Rectal smooth muscle tissue (tissue), 1 donor: ENCODE data around the gene LRRC61.
A peak's percentile ranks its signal among the peaks of the same experiment; 100 is the strongest.

Experiments used
- H3K27ac ChIP-seq: one replicate; pipeline ENCODE4 v1.7.0; 2013; ENCODE audit warnings: low read depth, low read length, inconsistent platforms
- H3K27me3 ChIP-seq: one replicate; pipeline ENCODE4 v1.7.0; 2013; ENCODE audit warnings: low read length; ENCODE audit not compliant: control insufficient read depth, insufficient read depth
- H3K36me3 ChIP-seq: one replicate; pipeline ENCODE4 v1.7.0; 2013; ENCODE audit warnings: low read length; ENCODE audit not compliant: control insufficient read depth, insufficient read depth
- H3K4me1 ChIP-seq: one replicate; pipeline ENCODE4 v1.7.0; 2013; ENCODE audit warnings: low read length; ENCODE audit not compliant: control insufficient read depth, insufficient read depth
- H3K4me3 ChIP-seq: one replicate; pipeline ENCODE4 v1.7.0; 2013; ENCODE audit warnings: low read length
- H3K9ac ChIP-seq: one replicate; pipeline ENCODE4 v1.7.0; 2013; ENCODE audit warnings: low read length

LRRC61 gene

GRCh38 chr7:150372271-150373048, 49.3 kb downstream of the LRRC61 start:
- peak overlapping the region; percentile 56 for H3K9ac ChIP-seq

GRCh38 chr7:150373049-150373801, 50.1 kb downstream of the LRRC61 start:
- Histone ChIP-seq H3K36me3 (peaks cover 10% of the 10 kb centered on the region), H3K27me3 (no peaks in the 10 kb centered on the region), H3K9ac (no peak overlapping the region), H3K4me3 (peak overlapping the region; percentile 46), H3K27ac (peak overlapping the region; percentile 37), H3K4me1 (peaks cover 20% of the 10 kb centered on the region)

More at GRCh38 chr7:150372271-150373048, 49.3 kb downstream of the LRRC61 start:
- Histone ChIP-seq H3K36me3 (peaks cover 10% of the 10 kb centered on the region), H3K4me3 (peak overlapping the region; percentile 46), H3K4me1 (peaks cover 16% of the 10 kb centered on the region), H3K27ac (peak overlapping the region; percentile 37), H3K27me3 (no peaks in the 10 kb centered on the region)

- H3K27me3 ChIP-seq: no peaks in the 10 kb centered on the region
- no peak overlapping the region for H3K27ac ChIP-seq
- H3K4me1 ChIP-seq: peaks cover 23% of the 10 kb centered on the region
- H3K36me3 ChIP-seq: peaks cover 10% of the 10 kb centered on the region
- H3K4me3 ChIP-seq: no peak overlapping the region
- H3K9ac ChIP-seq: no peak overlapping the region
These were observed 50.9 kb downstream of the LRRC61 start for GRCh38 chr7:150374026-150374425.

GRCh38 chr7:150374472-150374871, 51.3 kb downstream of the LRRC61 start:
- Histone ChIP-seq H3K9ac (no peak overlapping the region), H3K36me3 (peaks cover 10% of the 10 kb centered on the region), H3K4me3 (no peak overlapping the region), H3K4me1 (peaks cover 20% of the 10 kb centered on the region), H3K27ac (no peak overlapping the region), H3K27me3 (no peaks in the 10 kb centered on the region)

- Histone ChIP-seq H3K27ac (peak overlapping the region; percentile 22), H3K9ac (no peak overlapping the region), H3K4me3 (no peak overlapping the region), H3K36me3 (peaks cover 7% of the 10 kb centered on the region), H3K27me3 (no peaks in the 10 kb centered on the region), H3K4me1 (peaks cover 13% of the 10 kb centered on the region)
These were observed 52.7 kb downstream of the LRRC61 start for GRCh38 chr7:150375662-150376521.

- H3K9ac ChIP-seq: no peak overlapping the region
- no peaks in the 10 kb centered on the region for H3K27me3 ChIP-seq
- H3K4me1 ChIP-seq: peaks cover 12% of the 10 kb centered on the region
- H3K4me3 ChIP-seq: peak overlapping the region; percentile 24
- peaks cover 7% of the 10 kb centered on the region for H3K36me3 ChIP-seq
- peak overlapping the region; percentile 22 for H3K27ac ChIP-seq
These were observed 53.4 kb downstream of the LRRC61 start for GRCh38 chr7:150376560-150376959.

- Histone ChIP-seq H3K27me3 (no peaks in the 10 kb centered on the region), H3K4me1 (peaks cover 12% of the 10 kb centered on the region), H3K4me3 (no peak overlapping the region), H3K36me3 (peaks cover 7% of the 10 kb centered on the region), H3K27ac (no peak overlapping the region), H3K9ac (no peak overlapping the region)
These were observed 54.0 kb downstream of the LRRC61 start for GRCh38 chr7:150377196-150377595.

- Histone ChIP-seq H3K36me3 (peaks cover 5% of the 10 kb centered on the region), H3K9ac (no peak overlapping the region), H3K27ac (no peak overlapping the region), H3K4me1 (peaks cover 12% of the 10 kb centered on the region), H3K4me3 (no peak overlapping the region), H3K27me3 (no peaks in the 10 kb centered on the region)
These were observed 54.5 kb downstream of the LRRC61 start for GRCh38 chr7:150377635-150378034.

- Histone ChIP-seq H3K27ac (peak overlapping the region; percentile 92), H3K4me1 (peaks cover 12% of the 10 kb centered on the region), H3K4me3 (peak overlapping the region; percentile 84), H3K9ac (peak overlapping the region; percentile 90), H3K27me3 (no peaks in the 10 kb centered on the region), H3K36me3 (no peaks in the 10 kb centered on the region)
These were observed 55.1 kb downstream of the LRRC61 start for GRCh38 chr7:150378115-150378852.

GRCh38 chr7:150378853-150379440, 55.8 kb downstream of the LRRC61 start, which contains the start of gene ZNF775:
Gene ZNF775, plus strand, starts transcription at chr7:150379330. Its CDS starts 9,141 bp downstream, at chr7:150388471.
- H3K4me1 ChIP-seq: peaks cover 12% of the 10 kb centered on the region
- peak within 1 kb of the TSS; percentile 92 for H3K27ac ChIP-seq
- H3K9ac ChIP-seq: peak within 1 kb of the TSS; percentile 90
- H3K4me3 ChIP-seq: peak within 1 kb of the TSS; percentile 87
- H3K36me3 ChIP-seq: no peaks in the 10 kb centered on the region
- no peaks in the 10 kb centered on the region for H3K27me3 ChIP-seq
